LNCaP clone FGC (cell line): ENCODE data around the gene PHF2.

Source experiments
- DNase-seq: peaks from one replicate; pipeline ENCODE4 v3.0.0-alpha.2; 2011; ENCODE audit warnings: low read depth
- H3K4me3 ChIP-seq: 2 replicates; pipeline ENCODE4 v1.5.1; 2011; ENCODE audit warnings: mild to moderate bottlenecking, low read depth, low read length, control low read depth
- CTCF ChIP-seq: IDR thresholded peaks from 2 replicates; pipeline ENCODE4 v1.5.1; 2012; ENCODE audit warnings: mild to moderate bottlenecking; ENCODE audit not compliant: control insufficient read depth, insufficient read depth; ENCODE audit errors: extremely low read depth

Gene PHF2

GRCh38 chr9:93574091-93574899 lies 2.1 kb upstream of the PHF2 start:
- no peak for DNase-seq
- H3K4me3 ChIP-seq: no peak overlapping the region
- TF ChIP-seq CTCF: no peak

DNA sequence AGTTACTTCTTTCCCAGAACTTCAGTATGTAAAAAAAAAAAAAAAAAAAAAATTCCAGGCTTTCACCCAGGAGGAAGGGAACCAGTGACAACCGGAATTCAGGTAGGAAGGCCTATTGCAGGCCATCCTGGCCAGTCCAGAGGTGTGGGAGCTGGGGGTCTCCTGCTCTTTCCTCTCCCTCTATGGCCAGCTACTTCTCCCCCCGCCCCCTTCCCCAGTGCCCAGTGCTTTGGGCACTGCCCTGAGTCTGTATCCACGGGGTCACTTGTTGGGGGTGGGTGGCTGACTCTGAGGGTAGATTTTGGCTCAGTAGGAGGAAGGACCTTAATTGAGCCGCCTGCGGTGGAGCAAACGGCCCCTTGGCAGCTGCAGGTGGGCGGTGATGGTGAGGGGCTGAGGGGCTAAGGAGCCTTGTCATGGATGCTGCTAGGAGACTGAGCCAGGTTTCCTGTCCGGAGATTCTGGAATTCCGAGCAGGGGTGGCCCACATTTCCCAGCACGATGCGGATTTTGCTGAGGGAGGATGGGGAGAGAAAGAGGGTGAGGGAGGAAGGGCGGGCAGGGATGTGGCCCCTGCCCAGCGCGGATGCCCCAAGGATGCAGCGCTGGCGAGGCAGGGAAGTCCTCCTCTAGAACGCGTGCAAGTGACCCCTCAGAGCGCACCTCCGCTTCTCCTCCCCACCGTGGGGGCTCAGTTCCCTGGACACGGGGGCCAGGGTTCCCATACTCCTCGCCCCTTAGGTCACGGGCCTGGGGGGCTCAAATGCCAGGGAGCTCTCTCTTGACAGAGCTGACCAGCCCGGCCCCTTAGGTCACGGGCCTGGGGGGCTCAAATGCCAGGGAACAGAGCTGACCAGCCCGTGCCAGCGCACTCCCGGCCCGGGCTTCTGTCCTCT lies 1.2 kb upstream of the PHF2 start:
- H3K4me3 ChIP-seq: peak overlapping the region; percentile 68
- no peak for DNase-seq

DNA sequence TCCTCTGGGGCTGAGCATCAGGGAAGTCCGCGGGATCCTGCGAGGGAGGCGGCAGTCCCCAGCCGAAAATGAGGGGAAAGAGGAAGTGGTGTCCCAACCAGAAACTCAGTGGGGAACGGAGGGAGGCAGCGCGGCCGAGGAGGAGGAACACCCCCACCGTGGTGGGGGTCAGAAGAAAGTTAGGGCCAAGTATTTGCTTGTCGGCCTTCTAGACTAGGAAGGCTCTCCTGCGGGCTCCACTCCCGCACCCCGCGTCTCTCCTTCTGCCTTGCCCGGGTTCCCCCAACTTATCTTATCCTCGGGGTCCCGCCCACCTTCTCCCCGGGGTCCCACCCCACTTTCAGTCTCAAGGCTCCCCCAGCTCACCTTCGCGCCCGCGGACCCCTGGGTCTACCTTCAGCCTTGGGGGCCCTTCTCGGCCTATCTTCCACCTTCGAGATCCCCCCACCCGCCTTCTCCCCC lies 557 bp upstream of the PHF2 start:
- peak overlapping the region; percentile 68 for H3K4me3 ChIP-seq
- no peak for TF ChIP-seq CTCF
- no peak for DNase-seq

More for the DNA sequence above, 1.2 kb upstream of the PHF2 start:
- TF ChIP-seq CTCF: no peak

DNA sequence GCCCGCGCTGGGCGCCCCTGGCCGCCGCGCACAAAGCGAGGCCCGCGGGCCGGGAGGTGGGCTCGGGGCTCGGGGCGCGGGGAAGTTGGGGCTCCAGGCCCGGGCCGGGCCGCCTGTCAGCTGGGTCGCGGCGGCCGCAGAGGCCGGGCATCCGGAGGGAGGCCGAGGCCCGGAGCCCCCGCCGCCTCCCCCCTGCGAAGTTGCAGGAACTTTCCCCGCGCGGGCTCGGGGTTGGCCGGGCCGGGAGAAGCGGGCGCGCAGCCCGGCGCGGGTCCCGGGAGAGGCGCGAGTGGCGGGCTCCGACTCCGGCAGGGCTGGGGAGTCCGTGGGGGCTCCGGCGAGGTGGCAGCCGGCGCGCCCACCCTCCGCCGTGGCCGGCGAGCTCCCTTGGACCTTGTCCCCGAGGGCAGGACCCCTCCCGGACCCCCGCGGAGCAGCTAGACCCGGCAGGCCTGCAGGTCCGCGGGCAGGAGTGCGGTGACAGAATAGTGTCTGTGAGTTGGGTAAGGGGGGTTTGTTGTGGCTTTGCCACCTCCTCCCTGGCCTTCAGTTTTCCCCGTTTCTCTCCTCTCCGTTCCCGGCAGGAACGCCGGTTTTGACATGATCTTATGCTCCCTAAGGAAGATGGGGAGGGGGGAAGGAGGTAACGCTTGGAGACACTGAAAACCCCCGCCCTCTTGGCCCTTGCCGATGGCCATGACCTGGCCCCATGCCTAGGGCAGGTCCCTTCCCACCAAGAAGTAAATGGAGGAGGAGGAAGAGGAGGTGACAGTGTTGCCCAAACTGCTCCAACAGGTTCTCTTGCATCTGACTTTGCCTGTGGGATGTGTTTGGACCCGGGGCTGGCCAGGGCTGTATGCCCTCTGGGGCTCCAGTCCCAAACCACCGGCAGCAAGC lies 942 bp downstream of the PHF2 start:
- DNase-seq: peak; percentile 86
- no peak for TF ChIP-seq CTCF
- H3K4me3 ChIP-seq: peak overlapping the region; percentile 70

- H3K4me3 ChIP-seq: peak overlapping the region; percentile 70
- no peak for TF ChIP-seq CTCF
- DNase-seq: no peak
Measured at GRCh38 chr9:93577975-93578682, 1.7 kb downstream of the PHF2 start.

DNA sequence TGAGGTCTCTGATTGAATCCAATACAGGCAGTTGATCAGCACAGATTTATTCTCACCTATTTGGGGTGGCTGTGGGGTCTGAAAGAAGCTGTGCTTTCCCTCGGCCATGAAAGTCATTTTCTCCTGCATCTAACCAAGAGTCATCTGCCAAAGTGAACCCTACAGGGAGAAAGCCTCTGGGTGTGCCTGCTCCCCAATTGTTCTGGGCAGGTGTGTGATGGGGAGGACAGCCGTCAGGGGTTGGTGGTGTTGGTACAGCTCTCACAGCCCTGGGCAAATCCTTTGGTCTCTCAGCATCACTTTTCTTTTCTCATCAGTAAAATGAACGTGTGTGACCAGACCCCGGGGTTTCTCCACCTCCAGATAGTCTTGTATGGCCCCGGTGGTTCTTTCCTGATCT lies 2.5 kb downstream of the PHF2 start:
- TF ChIP-seq CTCF: no peak
- no peak overlapping the region for H3K4me3 ChIP-seq
- DNase-seq: no peak
